Panc1 (cell line): Measurements from ENCODE around the gene SLC25A45.

ENCODE experiments used
- CTCF ChIP-seq: fragments of 450-650 bp; IDR thresholded peaks from 2 replicates; pipeline ENCODE4 v1.5.1; 2017; ENCODE audit warnings: mild to moderate bottlenecking
- POLR2AphosphoS5 ChIP-seq: IDR thresholded peaks from 2 replicates; pipeline ENCODE4 v1.6.1; 2012; ENCODE audit warnings: mild to moderate bottlenecking, low read depth, low read length, moderate library complexity
- REST ChIP-seq, 2 experiments: IDR thresholded peaks; 2 replicates each; pipeline ENCODE4 v1.6.1; 2011 to 2012; ENCODE audit warnings: low read depth in 2 of 2, control low read depth in 1 of 2, low read length in 1 of 2, mild to moderate bottlenecking in 1 of 2, moderate library complexity in 1 of 2; ENCODE audit not compliant: insufficient read depth in 1 of 2
- SIN3A ChIP-seq: IDR thresholded peaks from 2 replicates; pipeline ENCODE4 v1.6.1; 2012; ENCODE audit warnings: low read depth, mild to moderate bottlenecking, low read length, moderate library complexity, borderline replicate concordance; ENCODE audit not compliant: insufficient read depth

GRCh38 chr11:65357856-65358356 lies 24.5 kb downstream of the SLC25A45 start:
- TF ChIP-seq CTCF (no peak), REST (IDR thresholded peaks at IDR 0.05; ENCODE audit: insufficient read depth in 1 of 2, low read depth in 2 of 2, low read length in 1 of 2) (no peak), POLR2AphosphoS5 (no peak), SIN3A (no peak)
